HG03103 (cell line): ENCODE data around the gene CDK9.

Source experiments
- ATAC-seq: cut with Tn5 transposase; IDR thresholded peaks from one replicate; pipeline ENCODE4 v1.9.1; 2021; ENCODE audit warnings: low read depth; ENCODE audit not compliant: unreplicated experiment

The CDK9 gene

GRCh38 chr9:127761061-127761460 lies 24.8 kb upstream of the CDK9 start:
- ATAC-seq: no peak

- ATAC-seq: no peak
These were observed 24.3 kb upstream of the CDK9 start for GRCh38 chr9:127761491-127761956.

DNA sequence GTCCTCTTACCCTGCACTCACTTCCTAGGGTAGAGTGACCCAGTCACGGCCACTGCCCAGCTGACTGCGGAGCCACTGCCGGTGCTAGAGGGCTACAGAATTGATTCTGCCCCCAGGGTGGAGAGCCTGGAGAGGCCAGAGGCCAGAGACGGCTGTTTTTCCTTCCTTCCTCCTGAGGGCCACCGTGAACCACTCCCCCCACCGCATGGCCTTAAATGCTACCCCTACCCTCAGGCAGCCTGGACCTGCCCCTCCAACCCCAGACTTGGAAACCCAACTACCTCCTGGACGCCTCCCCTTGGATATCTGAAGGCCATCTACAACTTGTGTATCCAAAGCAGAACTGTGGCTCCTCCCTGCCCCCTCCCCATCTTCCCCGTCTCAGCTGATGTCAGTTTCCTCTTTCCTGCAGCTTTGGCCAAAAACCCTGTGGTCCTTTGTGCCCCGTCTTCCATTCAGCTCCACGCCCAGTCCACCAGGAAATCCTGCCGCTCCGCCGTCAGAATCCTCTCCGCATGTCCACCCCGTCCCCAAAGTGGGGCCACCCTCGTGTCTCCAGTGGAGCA lies 23.6 kb upstream of the CDK9 start:
- ATAC-seq: no peak

DNA sequence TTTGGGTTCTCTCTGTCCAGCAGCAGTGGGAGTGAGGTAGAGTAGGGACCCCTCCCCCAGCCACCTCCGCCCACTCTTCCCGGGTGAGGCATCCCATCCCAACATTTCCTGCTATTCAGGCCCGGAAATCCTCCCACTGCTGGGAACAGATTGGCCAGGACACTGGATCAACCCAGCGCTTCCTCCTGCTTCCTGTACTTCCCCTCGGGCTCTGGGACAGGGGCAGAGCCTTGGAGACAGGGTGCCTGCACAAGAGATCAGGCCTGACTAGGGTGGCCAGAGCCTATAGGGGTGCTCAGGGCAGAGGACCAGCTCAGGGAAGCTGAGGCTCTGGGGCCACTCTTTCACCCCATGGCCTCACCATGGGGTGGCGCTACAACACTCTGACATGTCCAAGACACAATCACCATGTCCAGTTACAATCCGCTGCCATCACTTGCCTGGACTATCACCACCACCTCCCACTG lies 21.9 kb upstream of the CDK9 start:
- no peak for ATAC-seq

GRCh38 chr9:127765418-127765817 lies 20.4 kb upstream of the CDK9 start:
- no peak for ATAC-seq

GRCh38 chr9:127767410-127767809 lies 18.4 kb upstream of the CDK9 start:
- no peak for ATAC-seq

GRCh38 chr9:127767909-127768331 lies 17.9 kb upstream of the CDK9 start:
- ATAC-seq: no peak

DNA sequence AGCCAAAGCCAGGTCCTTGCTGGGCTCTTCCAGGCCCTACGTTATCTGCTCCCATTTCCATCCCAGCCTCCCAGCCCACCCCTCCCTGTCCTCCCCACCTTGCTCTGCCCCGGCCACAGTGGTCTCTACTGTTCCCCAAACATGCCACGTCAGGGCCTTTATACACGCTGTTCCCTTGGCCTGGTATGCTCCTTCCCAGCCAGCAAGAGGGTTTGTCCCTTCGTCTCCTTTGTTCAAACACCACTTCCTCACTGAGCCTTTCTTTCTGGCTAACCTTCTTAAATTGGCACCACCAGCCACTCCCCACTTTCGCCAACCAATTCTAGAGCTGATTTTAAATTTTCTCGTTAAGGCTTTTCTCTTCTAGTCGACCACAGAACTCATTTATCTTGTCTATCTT lies 17.1 kb upstream of the CDK9 start:
- no peak for ATAC-seq

DNA sequence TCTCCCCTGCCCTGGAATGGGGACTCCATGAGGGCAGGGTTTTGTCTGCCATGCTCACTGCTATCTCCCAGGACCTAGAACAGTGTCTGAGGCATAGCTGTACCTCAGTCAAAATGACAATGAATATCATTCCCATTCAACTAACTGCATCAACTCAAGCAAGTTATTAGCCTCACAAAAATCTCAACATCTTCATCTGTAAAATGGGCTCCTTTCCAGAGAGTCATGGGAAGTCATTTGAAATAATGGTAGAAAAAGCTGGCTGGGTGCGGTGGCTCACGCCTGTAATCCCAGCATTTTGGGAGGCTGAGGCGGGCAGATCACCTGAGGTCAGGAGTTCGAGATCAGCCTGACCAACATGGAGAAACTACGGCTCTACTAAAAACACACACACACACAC lies 16.7 kb upstream of the CDK9 start:
- no peak for ATAC-seq

- no peak for ATAC-seq
These were observed 15.8 kb upstream of the CDK9 start for GRCh38 chr9:127769929-127770582.

- no peak for ATAC-seq
These were observed 15.3 kb upstream of the CDK9 start for GRCh38 chr9:127770583-127770904.

DNA sequence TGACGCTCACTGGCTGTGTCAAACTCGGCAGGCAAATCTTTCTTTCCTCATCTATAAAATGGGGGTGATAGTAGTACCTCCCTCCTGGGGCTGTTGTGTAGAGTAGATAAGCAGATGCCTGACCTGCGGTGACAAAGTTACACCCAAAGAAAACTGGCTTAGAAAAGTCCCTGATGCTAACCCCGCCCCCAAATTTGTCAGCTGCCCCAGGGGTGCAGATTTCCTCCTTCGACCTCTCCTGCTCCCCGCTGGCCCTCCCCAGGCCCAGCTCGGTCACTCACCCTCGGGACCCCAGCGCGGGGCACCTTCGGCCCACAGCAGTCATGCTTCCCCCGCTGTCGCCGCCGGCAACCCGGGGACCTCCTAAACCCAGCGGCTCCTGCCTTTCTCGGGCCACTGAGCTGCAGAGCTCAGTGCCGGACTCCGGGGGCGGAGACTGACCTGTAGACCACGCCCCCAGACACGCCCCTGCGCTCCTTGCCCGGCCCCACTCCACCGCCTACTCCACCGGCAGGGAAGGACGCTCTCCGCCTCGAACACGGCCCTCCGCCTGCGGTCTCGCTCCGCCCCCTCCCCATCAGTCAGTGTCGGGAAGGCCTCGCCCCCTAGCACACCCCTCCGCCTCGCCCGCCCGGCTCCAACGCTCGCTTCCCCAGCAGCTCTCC lies 14.8 kb upstream of the CDK9 start:
- ATAC-seq: peak; percentile 86

- no peak for ATAC-seq
These were observed 14.2 kb upstream of the CDK9 start for GRCh38 chr9:127771570-127772189.

GRCh38 chr9:127772603-127773002 lies 13.2 kb upstream of the CDK9 start:
- no peak for ATAC-seq

GRCh38 chr9:127773272-127773671 lies 12.6 kb upstream of the CDK9 start:
- no peak for ATAC-seq

- ATAC-seq: no peak
These were observed 11.9 kb upstream of the CDK9 start for GRCh38 chr9:127773981-127774380.

DNA sequence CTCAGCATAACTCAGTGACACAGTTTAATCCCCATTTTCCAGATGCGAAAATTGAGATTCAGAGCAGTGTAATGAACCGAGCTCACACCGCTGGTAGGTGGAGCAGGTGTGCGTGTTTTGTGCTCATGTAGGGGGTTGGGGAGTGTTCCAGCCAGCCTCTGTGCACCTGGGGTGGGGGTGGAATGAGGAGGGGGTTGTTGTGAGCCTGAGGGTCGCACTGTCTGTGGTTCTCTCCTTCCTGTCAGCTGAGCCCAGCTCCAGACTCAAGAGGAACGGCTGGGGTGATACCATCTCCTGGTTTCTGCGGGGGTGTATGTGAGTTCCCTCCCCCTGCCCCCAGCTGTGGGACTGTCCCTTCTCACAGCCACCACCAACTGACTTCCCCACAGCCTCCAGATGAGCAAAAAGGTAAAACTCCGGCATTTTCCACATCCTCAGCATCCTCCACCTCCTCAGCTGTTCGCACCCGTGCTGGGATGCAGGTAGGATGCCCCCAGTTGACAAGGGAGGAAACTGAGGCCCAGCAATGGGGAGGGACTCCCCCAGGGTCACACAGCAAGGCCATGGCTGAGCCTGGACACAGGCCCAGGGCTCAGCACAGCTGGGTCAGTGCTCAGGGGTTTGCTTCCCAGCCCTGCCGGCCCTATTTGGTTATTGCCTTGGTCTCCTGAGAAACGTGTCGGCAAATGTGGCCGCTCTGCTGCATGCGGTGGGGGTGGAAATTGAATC lies 9.5 kb upstream of the CDK9 start:
- ATAC-seq: no peak

DNA sequence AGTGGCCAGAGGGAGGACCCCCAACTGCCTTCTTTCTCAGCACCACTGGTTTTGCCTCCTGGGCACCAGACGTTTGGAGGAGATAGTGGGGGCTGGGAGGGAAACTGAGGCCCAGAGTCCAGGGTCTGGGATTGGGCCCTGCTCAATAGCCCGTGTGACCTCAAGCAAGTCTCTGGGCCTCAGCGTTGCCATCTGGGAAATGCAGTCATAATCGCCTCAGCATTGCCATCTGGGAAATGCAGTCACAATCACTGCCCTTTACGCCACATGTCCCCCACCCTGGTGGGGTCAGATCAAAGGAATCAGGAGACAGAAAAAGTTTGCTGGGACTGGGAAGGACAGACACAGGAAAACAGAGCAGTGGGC lies 8.9 kb upstream of the CDK9 start:
- ATAC-seq: no peak

DNA sequence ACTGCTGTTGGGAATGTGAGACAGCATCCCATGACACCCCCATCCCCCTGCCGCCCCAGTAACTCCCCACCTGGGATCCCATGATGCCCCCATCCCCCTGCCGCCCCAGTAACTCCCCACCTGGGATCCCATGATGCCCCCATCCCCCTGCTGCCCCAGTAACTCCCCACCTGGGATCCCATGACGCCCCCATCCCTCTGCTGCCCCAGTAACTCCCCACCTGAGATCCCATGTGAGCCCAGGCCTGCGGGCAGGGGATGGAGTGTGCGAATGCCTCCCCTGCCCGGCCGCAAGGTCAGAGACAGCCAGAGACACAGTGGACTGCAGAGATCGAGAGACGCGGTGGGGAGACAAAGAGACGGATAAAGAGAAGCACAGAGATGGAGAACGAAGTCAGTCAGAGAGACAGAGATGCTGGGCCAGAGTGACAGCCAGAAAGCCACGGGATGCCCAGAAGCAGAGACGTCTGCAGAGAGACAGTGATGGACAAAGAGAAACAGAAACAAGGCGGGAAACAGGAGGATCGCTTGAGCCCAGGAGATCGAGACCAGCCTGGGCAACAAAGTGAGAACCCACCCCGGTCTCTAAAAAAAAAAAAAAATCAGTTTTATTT lies 8.4 kb upstream of the CDK9 start:
- ATAC-seq: no peak

- ATAC-seq: no peak
These were observed 7.3 kb upstream of the CDK9 start, which contains the start of gene SH2D3C for GRCh38 chr9:127778280-127779135. SH2D3C (minus strand) TSS chr9:127778666; CDS start chr9:127778627, 39 bp downstream.
